Mesodermal cell (in vitro differentiated cells): ENCODE results near the gene HTR3A.

Experiments
- H3K27ac ChIP-seq: 2 replicates; pipeline ENCODE4 v1.7.0; 2013; ENCODE audit warnings: mild to moderate bottlenecking, low read depth, low read length, moderate library complexity; ENCODE audit not compliant: severe bottlenecking
- H3K36me3 ChIP-seq: 2 replicates; pipeline ENCODE4 v1.7.1; 2013; ENCODE audit warnings: mild to moderate bottlenecking, low read length, moderate library complexity; ENCODE audit not compliant: control insufficient read depth, insufficient read depth
- H3K4me1 ChIP-seq: one replicate; pipeline ENCODE4 v1.7.1; 2013; ENCODE audit warnings: mild to moderate bottlenecking, low read length; ENCODE audit not compliant: insufficient read depth, control insufficient read depth, poor library complexity, severe bottlenecking
- H3K4me3 ChIP-seq: 2 replicates; pipeline ENCODE4 v1.7.0; 2013; ENCODE audit warnings: low read length, control low read depth, mild to moderate bottlenecking; ENCODE audit not compliant: insufficient read depth, poor library complexity, severe bottlenecking; ENCODE audit errors: extremely low read depth
- H3K9me3 ChIP-seq: 2 replicates; pipeline ENCODE4 v1.7.1; 2013; ENCODE audit warnings: mild to moderate bottlenecking, low read length, moderate library complexity; ENCODE audit not compliant: control insufficient read depth
- WGBS, 2 experiments: methylation state at CpG; one replicate each; pipeline ENCODE4 v1.1.5; 2013; ENCODE audit warnings: missing lambda C conversion rate in 2 of 2; ENCODE audit not compliant: insufficient coverage in 2 of 2; 5-methylcytosine and 5-hydroxymethylcytosine counted together

HTR3A gene

GRCh38 chr11:113947994-113948393 is 26.9 kb upstream of the HTR3A start:
- no CpG with 5 or more reads among the region's 4 CpGs for WGBS, 2 experiments

GRCh38 chr11:113949891-113950290 is 25.0 kb upstream of the HTR3A start:
- H3K9me3 ChIP-seq = no peaks in the 10 kb centered on the region
- no peaks in the 10 kb centered on the region for H3K36me3 ChIP-seq
- 78% methylated on average over 3 of the region's 4 CpGs; no CpG with 5 or more reads in 1 of the 2 experiments for WGBS, 2 experiments
- no peaks in the 10 kb centered on the region for H3K4me1 ChIP-seq
- H3K4me3 ChIP-seq = no peak overlapping the region
- H3K27ac ChIP-seq = no peak overlapping the region

More at GRCh38 chr11:113947994-113948393, 26.9 kb upstream of the HTR3A start:
- no peaks in the 10 kb centered on the region for H3K4me1 ChIP-seq
- no peaks in the 10 kb centered on the region for H3K9me3 ChIP-seq
- no peak overlapping the region for H3K27ac ChIP-seq
- no peaks in the 10 kb centered on the region for H3K36me3 ChIP-seq
- H3K4me3 ChIP-seq = no peak overlapping the region

- Histone ChIP-seq H3K4me3 (no peak overlapping the region), H3K27ac (no peak overlapping the region), H3K36me3 (no peaks in the 10 kb centered on the region), H3K4me1 (no peaks in the 10 kb centered on the region), H3K9me3 (no peaks in the 10 kb centered on the region)
- 83 to 100% methylated on average over 1 to 3 of the region's 5 CpGs for WGBS, 2 experiments
These were observed 23.4 kb upstream of the HTR3A start for GRCh38 chr11:113951537-113951936.

GRCh38 chr11:113952070-113952469 is 22.8 kb upstream of the HTR3A start:
- 85 to 87% methylated on average over 4 to 8 of the region's 10 CpGs for WGBS, 2 experiments
- no peaks in the 10 kb centered on the region for H3K36me3 ChIP-seq
- no peaks in the 10 kb centered on the region for H3K4me1 ChIP-seq
- no peak overlapping the region for H3K27ac ChIP-seq
- no peak overlapping the region for H3K4me3 ChIP-seq
- no peaks in the 10 kb centered on the region for H3K9me3 ChIP-seq

- H3K27ac ChIP-seq = no peak overlapping the region
- H3K4me1 ChIP-seq = no peaks in the 10 kb centered on the region
- no peaks in the 10 kb centered on the region for H3K9me3 ChIP-seq
- H3K36me3 ChIP-seq = no peaks in the 10 kb centered on the region
- H3K4me3 ChIP-seq = no peak overlapping the region
- 92 to 94% methylated on average over 10 of the region's 10 CpGs for WGBS, 2 experiments
These were observed 22.3 kb upstream of the HTR3A start for GRCh38 chr11:113952588-113952987.

GRCh38 chr11:113954235-113954634 is 20.7 kb upstream of the HTR3A start:
- peaks cover 3% of the 10 kb centered on the region for H3K4me1 ChIP-seq
- 35 to 61% methylated on average over 3 to 6 of the region's 6 CpGs for WGBS, 2 experiments
- H3K27ac ChIP-seq = no peak overlapping the region
- no peak overlapping the region for H3K4me3 ChIP-seq
- H3K9me3 ChIP-seq = no peaks in the 10 kb centered on the region
- no peaks in the 10 kb centered on the region for H3K36me3 ChIP-seq

GRCh38 chr11:113956986-113957385 is 17.9 kb upstream of the HTR3A start:
- H3K9me3 ChIP-seq = no peaks in the 10 kb centered on the region
- no peaks in the 10 kb centered on the region for H3K36me3 ChIP-seq
- no peak overlapping the region for H3K4me3 ChIP-seq
- 67 to 79% methylated on average over 7 of the region's 9 CpGs for WGBS, 2 experiments
- H3K27ac ChIP-seq = no peak overlapping the region
- H3K4me1 ChIP-seq = peaks cover 3% of the 10 kb centered on the region

- WGBS, 2 experiments = 82 to 86% methylated on average over 7 to 9 of the region's 9 CpGs
- Histone ChIP-seq H3K4me1 (peaks cover 3% of the 10 kb centered on the region), H3K36me3 (no peaks in the 10 kb centered on the region)
These were observed 14.1 kb upstream of the HTR3A start for GRCh38 chr11:113960702-113961330.

GRCh38 chr11:113967361-113967760 is 7.5 kb upstream of the HTR3A start:
- Histone ChIP-seq H3K4me3 (no peak overlapping the region), H3K9me3 (no peaks in the 10 kb centered on the region), H3K4me1 (no peaks in the 10 kb centered on the region), H3K27ac (no peak overlapping the region), H3K36me3 (no peaks in the 10 kb centered on the region)
- no CpG with 5 or more reads among the region's 1 CpG for WGBS, 2 experiments

More at GRCh38 chr11:113960702-113961330, 14.1 kb upstream of the HTR3A start:
- no peak overlapping the region for H3K4me3 ChIP-seq
- no peaks in the 10 kb centered on the region for H3K9me3 ChIP-seq
- H3K27ac ChIP-seq = no peak overlapping the region

- H3K9me3 ChIP-seq = no peaks in the 10 kb centered on the region
- H3K4me3 ChIP-seq = no peak overlapping the region
- H3K4me1 ChIP-seq = peaks cover 7% of the 10 kb centered on the region
- no peaks in the 10 kb centered on the region for H3K36me3 ChIP-seq
- 91 to 92% methylated on average over 12 to 15 of the region's 15 CpGs for WGBS, 2 experiments
- H3K27ac ChIP-seq = no peak overlapping the region
These were observed 3.3 kb upstream of the HTR3A start for GRCh38 chr11:113971506-113972195.

GRCh38 chr11:113977071-113977490 is 2.2 kb downstream of the HTR3A start:
- H3K9me3 ChIP-seq = no peaks in the 10 kb centered on the region
- WGBS, 2 experiments = 80 to 89% methylated on average over 1 to 3 of the region's 4 CpGs
- H3K27ac ChIP-seq = no peak overlapping the region
- no peak overlapping the region for H3K4me3 ChIP-seq
- no peaks in the 10 kb centered on the region for H3K36me3 ChIP-seq
- H3K4me1 ChIP-seq = peaks cover 7% of the 10 kb centered on the region
